NCI-H1436 (cell line): ENCODE measurements around the gene IL33.
"Not testable (repeated sequence)": the region's sequence is repeated elsewhere in the genome, so short reads cannot be mapped to it uniquely, and the experiment has no call there.

Experiments
- DNase-seq: peaks from one replicate; lab custom pipeline; 2025; lab: John Stamatoyannopoulos, UW

The IL33 gene

GRCh38 chr9:6215562-6215961 lies at the start of gene IL33:
Gene IL33 (plus strand): TSS chr9:6215807. CDS start chr9:6241695, 25,888 bp downstream.
- DNase-seq, result no peak

- DNase-seq, result no peak
Measured at GRCh38 chr9:6171667-6172066, 43.9 kb upstream of the IL33 start.

GRCh38 chr9:6173914-6174313 lies 41.7 kb upstream of the IL33 start:
- DNase-seq, result no peak

- not testable (repeated sequence) for DNase-seq
Measured at GRCh38 chr9:6182549-6183226, 32.9 kb upstream of the IL33 start.

- no peak for DNase-seq
Measured at GRCh38 chr9:6183227-6183551, 32.4 kb upstream of the IL33 start.

- DNase-seq, result no peak
Measured at GRCh38 chr9:6183627-6184026, 32.0 kb upstream of the IL33 start.

- DNase-seq, result no peak
Measured at GRCh38 chr9:6184749-6185645, 30.6 kb upstream of the IL33 start.

- no peak for DNase-seq
Measured at GRCh38 chr9:6186691-6187090, 28.9 kb upstream of the IL33 start.

- DNase-seq, result no peak
Measured at GRCh38 chr9:6187272-6187671, 28.3 kb upstream of the IL33 start.

GRCh38 chr9:6188466-6188865 lies 27.1 kb upstream of the IL33 start:
- DNase-seq, result no peak

- no peak for DNase-seq
Measured at GRCh38 chr9:6188906-6189305, 26.7 kb upstream of the IL33 start.

- DNase-seq, result no peak
Measured at GRCh38 chr9:6194934-6195333, 20.7 kb upstream of the IL33 start.

GRCh38 chr9:6195714-6196360 lies 19.8 kb upstream of the IL33 start:
- DNase-seq, result no peak

GRCh38 chr9:6197330-6197729 lies 18.3 kb upstream of the IL33 start:
- DNase-seq, result no peak

GRCh38 chr9:6198251-6198650 lies 17.4 kb upstream of the IL33 start:
- DNase-seq, result no peak

GRCh38 chr9:6199596-6199995 lies 16.0 kb upstream of the IL33 start:
- no peak for DNase-seq

GRCh38 chr9:6200761-6201160 lies 14.8 kb upstream of the IL33 start:
- no peak for DNase-seq

GRCh38 chr9:6209966-6210365 lies 5.6 kb upstream of the IL33 start:
- DNase-seq, result no peak

GRCh38 chr9:6212722-6213375 lies 2.8 kb upstream of the IL33 start:
- no peak for DNase-seq

GRCh38 chr9:6214434-6214833 lies 1.2 kb upstream of the IL33 start:
- no peak for DNase-seq

- no peak for DNase-seq
Measured at GRCh38 chr9:6214903-6215302, 704 bp upstream of the IL33 start.

- no peak for DNase-seq
Measured at GRCh38 chr9:6216002-6216401, 395 bp downstream of the IL33 start.

GRCh38 chr9:6216951-6217350 lies 1.3 kb downstream of the IL33 start:
- no peak for DNase-seq
